AG08396 (cell line): ENCODE measurements around the gene TBX20.
"Not testable (repeated sequence)": the region's sequence is repeated elsewhere in the genome, so short reads cannot be mapped to it uniquely, and the experiment has no call there.

Experiments used
- DNase-seq: peaks from one replicate; pipeline ENCODE4 v3.0.0; 2012; ENCODE audit warnings: low spot score, mixed read lengths

The TBX20 gene

GRCh38 chr7:35220176-35220575 lies 33.7 kb downstream of the TBX20 start:
- DNase-seq: not testable (repeated sequence)

GRCh38 chr7:35216033-35216432 lies 37.9 kb downstream of the TBX20 start:
- not testable (repeated sequence) for DNase-seq

GRCh38 chr7:35215063-35215462 lies 38.8 kb downstream of the TBX20 start:
- not testable (repeated sequence) for DNase-seq

- DNase-seq: not testable (repeated sequence)
These were observed 47.0 kb downstream of the TBX20 start for GRCh38 chr7:35206924-35207323.

GRCh38 chr7:35204850-35205249 lies 49.0 kb downstream of the TBX20 start:
- DNase-seq: not testable (repeated sequence)

GRCh38 chr7:35204031-35204430 lies 49.9 kb downstream of the TBX20 start:
- not testable (repeated sequence) for DNase-seq

GRCh38 chr7:35202353-35202752 lies 51.5 kb downstream of the TBX20 start:
- not testable (repeated sequence) for DNase-seq

DNA sequence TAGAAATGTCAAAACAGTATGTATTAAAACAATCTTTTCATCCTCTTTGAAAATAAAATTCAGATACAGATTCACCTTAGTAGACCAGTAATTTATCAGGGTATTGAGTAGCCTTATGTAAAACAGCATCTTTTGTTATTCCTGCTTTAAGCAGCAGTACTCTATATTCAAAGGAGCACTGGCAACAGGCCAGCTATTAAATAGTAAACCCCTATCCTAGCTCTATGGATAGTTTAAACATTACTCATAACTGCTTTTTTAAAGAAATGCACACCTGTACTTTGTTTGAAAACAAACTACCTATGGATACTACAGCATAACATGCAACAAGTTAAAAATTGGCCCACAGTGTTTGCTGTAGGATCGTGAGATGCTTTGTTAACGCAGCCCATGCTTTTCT lies 53.7 kb downstream of the TBX20 start:
- not testable (repeated sequence) for DNase-seq

- not testable (repeated sequence) for DNase-seq
These were observed 55.3 kb downstream of the TBX20 start for GRCh38 chr7:35198370-35199140.

DNA sequence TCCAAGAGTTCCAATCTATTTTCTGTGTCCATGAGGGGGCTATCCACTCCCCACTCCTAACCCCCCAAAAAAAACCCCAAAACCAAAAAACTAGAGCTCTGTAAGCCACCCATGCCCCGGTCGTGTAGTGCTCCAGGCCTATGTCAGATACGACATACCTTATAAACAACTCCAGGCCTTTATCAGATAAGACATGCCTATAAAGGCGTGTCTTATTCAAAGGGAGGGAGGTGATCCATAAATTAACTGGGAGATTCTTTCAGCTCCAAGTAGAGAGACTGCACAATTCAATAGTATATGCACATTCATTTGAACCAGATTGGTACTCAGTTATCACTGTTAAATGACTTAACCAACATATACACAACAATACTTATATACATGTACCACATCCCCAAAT lies 62.3 kb downstream of the TBX20 start:
- not testable (repeated sequence) for DNase-seq

DNA sequence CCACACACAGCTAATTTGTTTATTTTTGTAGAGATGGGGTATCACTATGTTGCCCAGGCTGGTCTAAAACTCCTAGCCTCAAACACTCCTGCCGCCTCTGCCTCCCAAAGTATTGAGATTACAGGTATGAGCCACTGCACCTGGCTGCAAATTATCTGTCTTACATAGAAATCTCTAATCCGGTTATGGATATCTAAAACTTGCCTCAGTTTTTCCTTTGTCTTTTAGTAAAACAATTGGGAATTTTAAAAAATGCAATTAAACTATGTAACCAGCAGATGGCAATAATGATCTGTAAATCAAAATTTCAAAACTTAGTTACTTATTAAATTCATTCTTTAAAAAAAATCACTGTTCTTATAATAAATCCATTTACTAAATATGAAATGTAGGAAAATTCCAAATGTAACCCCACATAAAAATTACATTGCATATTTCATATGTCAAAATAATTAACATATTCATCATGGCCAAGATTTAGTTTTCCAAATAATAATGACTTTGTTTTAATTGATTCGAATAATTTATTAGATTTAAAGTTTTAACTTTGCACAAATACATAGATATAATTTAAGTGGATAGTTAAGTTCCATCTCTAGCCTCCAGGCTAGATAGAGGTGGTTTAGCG lies 63.6 kb downstream of the TBX20 start:
- DNase-seq: not testable (repeated sequence)

- DNase-seq: not testable (repeated sequence)
These were observed 67.1 kb downstream of the TBX20 start for GRCh38 chr7:35186751-35187150.

GRCh38 chr7:35185908-35186731 lies 67.8 kb downstream of the TBX20 start:
- DNase-seq: peak; percentile 2

DNA sequence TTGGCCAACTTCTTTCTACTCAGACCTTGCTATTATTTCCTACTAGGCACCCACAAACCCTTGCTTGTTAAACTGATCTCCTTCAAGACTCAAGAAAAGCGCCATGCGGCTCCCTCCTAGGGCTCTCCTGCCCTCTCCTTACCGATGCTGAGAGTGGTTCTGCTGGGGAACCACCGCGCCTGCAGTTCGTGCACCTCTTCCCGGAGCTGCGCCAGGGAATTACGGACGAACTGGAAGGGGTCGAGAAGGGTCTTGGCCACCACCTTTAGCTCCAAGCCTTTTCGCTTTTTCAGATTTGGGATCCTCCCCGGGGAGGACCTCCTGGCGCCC lies 68.4 kb downstream of the TBX20 start:
- DNase-seq: not testable (repeated sequence)

- not testable (repeated sequence) for DNase-seq
These were observed 68.9 kb downstream of the TBX20 start for GRCh38 chr7:35184961-35185360.

DNA sequence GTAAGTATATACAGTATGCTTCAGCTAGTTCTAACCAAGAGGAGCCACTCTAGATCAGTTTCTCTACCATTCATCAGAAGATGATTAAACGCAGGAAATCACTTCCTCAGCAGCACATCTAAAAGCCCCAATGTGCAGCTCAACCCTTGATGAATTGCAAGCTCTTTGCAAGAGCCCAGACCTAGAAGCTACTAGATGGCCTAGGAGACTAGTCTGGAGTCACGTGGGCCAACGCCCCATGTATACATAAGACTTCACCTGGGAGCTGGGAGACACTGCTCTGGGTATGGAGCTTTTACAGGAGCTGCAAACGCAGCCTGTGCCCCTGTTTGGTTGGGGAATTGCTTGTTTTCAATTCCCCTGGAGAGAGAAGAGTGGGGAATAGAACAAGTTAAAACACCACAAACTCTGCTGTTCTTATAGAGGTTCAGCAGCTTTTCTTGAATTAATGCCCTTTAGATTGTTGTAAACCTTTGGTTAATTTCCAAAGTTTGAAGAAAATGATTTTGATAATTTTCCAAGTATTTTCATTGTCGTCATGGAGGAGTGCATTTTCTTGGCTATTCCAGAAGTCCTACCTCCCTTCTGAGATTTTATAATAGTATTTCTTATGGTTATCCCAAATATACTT lies 69.9 kb downstream of the TBX20 start:
- not testable (repeated sequence) for DNase-seq

DNA sequence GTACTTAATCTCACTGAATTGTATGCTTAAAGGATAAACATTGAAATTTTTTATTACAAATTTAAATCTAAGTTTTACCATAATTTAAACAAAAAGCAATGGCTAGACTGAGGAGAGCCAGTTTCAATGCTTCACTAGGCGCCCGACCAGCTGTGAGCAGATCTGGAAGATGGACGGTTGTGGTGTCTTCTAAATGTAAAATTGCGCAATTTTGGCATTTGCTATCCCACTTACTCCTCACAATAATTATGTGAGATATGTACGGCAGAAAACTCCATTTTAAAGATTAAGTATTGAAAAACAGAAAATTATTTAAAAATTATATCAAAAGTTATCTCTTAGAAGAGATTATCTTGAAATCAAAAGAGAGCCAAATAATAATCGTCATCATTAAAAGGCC lies 73.2 kb downstream of the TBX20 start:
- not testable (repeated sequence) for DNase-seq

DNA sequence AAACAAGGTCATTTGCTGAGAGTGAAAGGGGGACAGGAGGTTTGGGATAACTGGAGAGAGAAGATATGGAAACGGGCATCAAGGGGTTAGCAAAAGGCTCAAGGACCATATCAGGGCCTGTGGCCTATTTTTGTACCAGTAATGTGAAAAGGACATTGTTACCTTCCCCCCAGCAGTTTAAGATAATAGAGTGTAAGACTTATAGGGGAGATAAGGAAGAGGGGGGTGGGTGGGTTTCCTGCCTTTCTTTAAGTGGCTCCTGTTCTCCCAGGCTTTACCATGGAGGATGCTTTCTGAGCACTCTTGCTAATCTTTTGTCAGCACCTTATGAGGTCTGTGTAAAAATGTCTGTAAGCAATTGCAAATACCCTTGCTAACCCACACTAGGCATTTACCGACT lies 80.7 kb downstream of the TBX20 start:
- not testable (repeated sequence) for DNase-seq

DNA sequence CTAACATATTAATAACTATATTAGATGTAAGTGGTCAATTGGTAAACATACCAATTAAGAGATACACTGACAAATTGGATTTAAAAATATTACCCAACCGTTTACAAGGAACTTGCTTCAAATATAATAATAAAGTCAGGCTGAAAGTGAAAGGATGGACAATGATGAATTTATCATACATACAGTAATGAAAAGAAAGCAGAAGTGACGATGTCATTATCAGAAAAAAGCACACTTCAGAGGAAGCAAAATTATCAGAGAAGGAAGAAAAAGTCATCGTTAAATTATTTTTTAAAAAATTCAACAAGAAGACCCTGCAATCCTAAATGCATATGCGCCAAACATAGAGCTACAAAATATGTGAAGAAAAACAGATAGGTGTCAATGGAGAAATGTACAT lies 81.8 kb downstream of the TBX20 start:
- not testable (repeated sequence) for DNase-seq

GRCh38 chr7:35167658-35168057 lies 86.2 kb downstream of the TBX20 start:
- not testable (repeated sequence) for DNase-seq

DNA sequence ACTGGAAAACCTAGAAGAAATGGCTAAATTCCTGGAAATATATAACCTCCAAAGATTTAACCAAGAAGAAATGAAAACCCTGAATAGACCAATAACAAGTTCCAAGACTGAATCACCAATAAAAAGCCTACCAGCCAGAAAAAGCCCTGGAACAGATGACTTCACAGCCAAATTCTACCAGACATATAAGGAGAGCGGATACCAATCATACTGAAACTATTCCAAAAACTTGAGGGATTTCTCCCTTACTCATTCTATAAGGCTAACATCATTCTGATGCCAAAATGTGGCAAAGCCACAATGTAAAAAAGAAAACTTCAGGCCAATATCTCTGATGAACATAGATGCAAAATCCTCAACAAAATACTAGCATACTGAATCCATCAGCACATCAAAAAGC lies 86.7 kb downstream of the TBX20 start:
- not testable (repeated sequence) for DNase-seq

DNA sequence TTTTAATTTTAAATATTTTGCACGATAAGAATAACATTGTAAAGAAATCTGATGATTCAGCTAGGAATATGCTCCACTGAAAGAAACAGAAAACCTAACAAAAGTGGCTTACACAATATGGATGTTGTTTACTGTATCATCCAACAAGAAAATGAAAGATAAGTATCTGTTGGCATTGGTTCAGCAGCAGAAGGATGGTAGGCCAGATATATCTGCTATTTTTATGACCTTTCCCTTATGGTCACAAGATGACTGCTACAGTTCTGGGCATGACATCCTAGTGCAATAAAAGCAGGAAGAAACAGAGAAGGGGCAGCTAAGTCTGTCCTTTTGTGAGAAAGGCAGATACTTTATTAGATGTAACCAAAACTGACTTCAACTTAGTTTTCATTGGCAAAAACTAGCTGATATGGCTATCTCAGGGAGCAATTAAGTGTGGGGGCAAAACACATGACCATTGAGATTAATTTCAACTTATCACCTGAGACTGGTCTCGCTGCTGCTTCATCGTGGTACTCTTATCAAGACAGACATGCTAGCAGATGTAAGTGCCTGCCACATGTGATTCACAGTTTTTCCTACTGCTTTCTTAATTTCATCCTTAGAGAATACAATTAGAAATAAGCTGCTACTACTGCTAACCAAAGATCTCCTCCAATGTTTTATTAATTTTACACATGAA lies 92.7 kb downstream of the TBX20 start:
- DNase-seq: not testable (repeated sequence)
